Fibroblast of villous mesenchyme (primary cell): ENCODE measurements around the gene ST8SIA5. TPM values are rescaled to one million over a fixed set of nuclear protein-coding genes. Genes with fewer than 3 reads are reported as not detected.

ENCODE experiments used
- DNase-seq: peaks from one replicate; pipeline ENCODE4 v3.0.0-alpha.2; 2010; ENCODE audit warnings: low read depth
- H3K4me3 ChIP-seq: 2 replicates; pipeline ENCODE4 v1.5.1; 2011; ENCODE audit warnings: low read depth, mild to moderate bottlenecking, low read length
- total RNA-seq: library from RNA; depleted of rRNA; stranded (reverse); fragments of >200 nt; gene quantifications from 2 replicates; pipeline ENCODE4 v1.2.3, GENCODE V29; 2012
- TF ChIP-seq, protein P1 (sequence below): IDR thresholded peaks from 2 replicates; pipeline ENCODE4 v1.5.1; 2012; ENCODE audit warnings: low read depth, mild to moderate bottlenecking, low read length; ENCODE audit not compliant: insufficient read depth

Gene ST8SIA5
- total RNA-seq, 1 donor = not detected

DNA sequence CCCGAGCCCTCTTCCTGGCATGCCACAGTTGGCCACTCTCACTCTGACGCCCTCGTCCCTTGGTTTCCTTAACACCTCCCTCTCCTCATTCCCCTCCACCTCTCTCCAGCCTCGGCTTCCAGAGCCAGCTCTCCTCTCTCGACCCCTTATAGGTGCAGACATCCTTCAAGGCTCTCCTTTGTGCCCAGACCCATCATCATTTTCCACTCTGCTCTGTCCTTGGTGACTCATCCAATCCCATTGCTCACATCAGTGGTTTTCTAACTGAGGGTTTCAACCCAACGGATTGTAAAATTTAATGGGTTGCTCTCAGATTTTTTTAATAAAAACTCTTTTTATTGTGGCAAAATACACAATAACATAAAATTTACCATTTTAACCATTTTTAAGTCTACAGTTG lies 6.2 kb downstream of the ST8SIA5 start:
- TF ChIP-seq, protein P1, sequence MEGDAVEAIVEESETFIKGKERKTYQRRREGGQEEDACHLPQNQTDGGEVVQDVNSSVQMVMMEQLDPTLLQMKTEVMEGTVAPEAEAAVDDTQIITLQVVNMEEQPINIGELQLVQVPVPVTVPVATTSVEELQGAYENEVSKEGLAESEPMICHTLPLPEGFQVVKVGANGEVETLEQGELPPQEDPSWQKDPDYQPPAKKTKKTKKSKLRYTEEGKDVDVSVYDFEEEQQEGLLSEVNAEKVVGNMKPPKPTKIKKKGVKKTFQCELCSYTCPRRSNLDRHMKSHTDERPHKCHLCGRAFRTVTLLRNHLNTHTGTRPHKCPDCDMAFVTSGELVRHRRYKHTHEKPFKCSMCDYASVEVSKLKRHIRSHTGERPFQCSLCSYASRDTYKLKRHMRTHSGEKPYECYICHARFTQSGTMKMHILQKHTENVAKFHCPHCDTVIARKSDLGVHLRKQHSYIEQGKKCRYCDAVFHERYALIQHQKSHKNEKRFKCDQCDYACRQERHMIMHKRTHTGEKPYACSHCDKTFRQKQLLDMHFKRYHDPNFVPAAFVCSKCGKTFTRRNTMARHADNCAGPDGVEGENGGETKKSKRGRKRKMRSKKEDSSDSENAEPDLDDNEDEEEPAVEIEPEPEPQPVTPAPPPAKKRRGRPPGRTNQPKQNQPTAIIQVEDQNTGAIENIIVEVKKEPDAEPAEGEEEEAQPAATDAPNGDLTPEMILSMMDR = no peak
- no peak overlapping the region for H3K4me3 ChIP-seq
- no peak for DNase-seq

GRCh38 chr18:46748466-46748865 lies 8.4 kb downstream of the ST8SIA5 start:
- DNase-seq = no peak
- TF ChIP-seq, protein P1 = no peak

GRCh38 chr18:46740046-46740445 lies 16.8 kb downstream of the ST8SIA5 start:
- TF ChIP-seq, protein P1 = no peak
- DNase-seq = no peak
- no peak overlapping the region for H3K4me3 ChIP-seq

More at GRCh38 chr18:46748466-46748865, 8.4 kb downstream of the ST8SIA5 start:
- no peak overlapping the region for H3K4me3 ChIP-seq

- DNase-seq = no peak
- TF ChIP-seq, protein P1 = no peak
- no peak overlapping the region for H3K4me3 ChIP-seq
Observed at GRCh38 chr18:46738491-46738890, 18.4 kb downstream of the ST8SIA5 start.

DNA sequence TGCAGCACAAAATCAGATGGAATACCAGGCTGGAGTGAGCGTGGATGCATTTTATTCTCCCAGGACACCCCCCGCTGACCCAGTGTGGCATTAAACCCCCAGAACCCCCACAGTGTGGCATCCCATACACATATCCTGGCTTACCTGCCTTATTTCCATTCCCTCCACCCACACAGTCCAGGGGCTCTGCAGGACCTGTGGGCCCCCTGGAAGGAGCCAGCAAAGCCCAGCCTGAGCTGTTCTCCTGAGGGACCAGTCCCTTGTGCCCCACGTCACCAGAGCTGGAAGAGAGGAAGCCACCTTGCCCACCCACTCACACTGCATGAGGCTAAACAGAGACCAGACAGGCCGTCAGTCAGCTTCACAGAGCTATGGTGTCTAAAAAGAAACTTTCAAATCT lies 20.1 kb downstream of the ST8SIA5 start:
- TF ChIP-seq, protein P1 = no peak

DNA sequence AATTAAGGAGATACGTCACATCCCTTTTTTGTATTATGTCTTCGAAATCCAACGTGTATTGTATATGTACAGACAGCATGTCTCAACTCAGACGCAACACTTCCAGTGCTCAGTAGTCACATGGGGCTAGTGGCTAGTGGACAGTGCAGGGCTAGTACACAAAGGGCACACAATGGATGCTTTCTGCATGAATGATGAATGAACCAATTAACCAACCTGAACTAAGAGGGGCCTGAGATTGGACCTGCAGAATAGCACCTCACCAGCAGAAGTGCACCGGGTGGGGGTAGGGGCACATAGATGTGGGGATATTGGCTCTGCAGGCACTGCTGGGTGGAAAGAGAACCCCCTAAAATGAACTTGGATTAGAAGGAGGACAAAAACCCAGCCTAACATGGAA lies 20.7 kb downstream of the ST8SIA5 start:
- TF ChIP-seq, protein P1 = no peak
- no peak for DNase-seq
- no peak overlapping the region for H3K4me3 ChIP-seq

More for the DNA sequence above, 20.1 kb downstream of the ST8SIA5 start:
- H3K4me3 ChIP-seq = no peak overlapping the region
- no peak for DNase-seq

DNA sequence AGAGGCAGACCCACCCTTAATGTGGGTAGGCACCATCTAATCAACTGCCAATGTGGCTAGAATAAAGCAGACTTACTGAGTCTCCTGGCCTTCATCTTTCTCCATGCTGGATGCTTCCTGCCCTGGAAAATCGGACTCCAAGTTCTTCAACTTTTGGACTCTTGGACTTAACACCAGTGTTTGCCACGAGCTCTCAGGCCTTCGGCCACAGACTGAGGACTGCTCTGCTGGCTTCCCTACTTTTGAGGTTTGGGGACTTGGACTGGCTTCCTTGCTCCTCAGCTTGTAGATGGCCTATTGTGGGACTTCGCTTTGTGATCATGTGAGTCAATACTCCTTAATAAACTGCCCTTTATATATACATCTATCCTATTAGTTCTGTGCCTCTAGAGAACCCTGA lies 21.9 kb downstream of the ST8SIA5 start:
- no peak overlapping the region for H3K4me3 ChIP-seq
- TF ChIP-seq, protein P1 = no peak
- no peak for DNase-seq
